Stimulated activated CD4-positive, alpha-beta T cell treated with anti-CD3 and anti-CD28 coated beads, TNF-alpha, amount 100 ng/mL, for 24 hours (primary cell): ENCODE measurements around the gene PCDHB5.
A peak's percentile ranks its signal among the peaks of the same experiment; 100 is the strongest.
"Not testable (repeated sequence)": the region's sequence is repeated elsewhere in the genome, so short reads cannot be mapped to it uniquely, and the experiment has no call there.

Source experiments
- DNase-seq, 3 experiments: peaks; one replicate each; pipeline ENCODE4 v3.0.0-alpha.2; 2020; ENCODE audit warnings: low read depth in 3 of 3

Gene PCDHB5

DNA sequence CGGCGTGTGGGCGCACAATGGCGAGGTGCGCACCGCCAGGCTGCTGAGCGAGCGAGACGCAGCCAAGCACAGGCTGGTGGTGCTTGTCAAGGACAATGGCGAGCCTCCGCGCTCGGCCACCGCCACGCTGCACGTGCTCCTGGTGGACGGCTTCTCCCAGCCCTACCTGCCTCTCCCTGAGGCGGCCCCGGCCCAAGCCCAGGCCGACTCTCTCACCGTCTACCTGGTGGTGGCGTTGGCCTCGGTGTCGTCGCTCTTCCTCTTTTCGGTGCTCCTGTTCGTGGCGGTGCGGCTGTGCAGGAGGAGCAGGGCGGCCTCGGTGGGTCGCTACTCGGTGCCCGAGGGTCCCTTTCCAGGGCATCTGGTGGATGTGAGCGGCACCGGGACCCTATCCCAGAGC lies 17.1 kb downstream of the PCDHB5 start:
- not testable (repeated sequence) for DNase-seq

DNA sequence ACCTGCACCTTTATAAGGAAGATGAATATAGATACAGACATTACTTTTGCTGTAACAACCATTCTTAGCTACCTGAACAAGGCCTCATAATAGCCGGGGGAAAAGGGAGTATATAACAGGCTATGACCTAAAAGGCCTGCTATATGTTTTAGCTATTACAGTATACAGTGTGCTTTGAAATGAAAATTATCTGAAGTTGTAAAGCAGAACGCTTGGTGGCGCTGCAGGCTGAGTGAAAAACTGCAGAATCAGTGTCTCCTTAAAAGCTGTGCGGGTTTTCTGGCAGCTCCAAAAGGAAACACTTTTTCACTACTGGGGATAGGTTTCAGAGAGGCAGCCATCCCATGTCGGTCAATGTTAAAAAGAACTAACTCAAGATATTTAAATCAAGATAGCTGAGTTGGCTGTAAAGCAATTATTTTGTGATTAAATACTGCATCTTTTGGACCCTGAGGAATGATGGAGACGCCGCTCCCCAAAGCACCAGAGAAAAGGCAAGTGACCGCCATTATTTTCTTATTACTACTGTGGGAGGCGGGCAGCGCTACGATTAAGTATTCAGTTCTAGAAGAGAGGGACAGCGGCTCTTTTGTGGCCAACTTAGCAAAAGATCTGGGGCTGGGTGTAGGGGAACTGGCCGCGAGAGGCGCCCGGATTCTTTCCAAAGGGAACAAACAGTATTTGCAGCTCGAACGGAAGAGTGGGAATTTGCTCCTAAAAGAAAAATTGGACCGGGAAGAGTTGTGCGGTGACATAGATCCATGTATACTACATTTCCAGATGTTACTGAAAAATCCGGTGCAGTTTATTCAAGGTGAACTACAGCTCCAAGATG lies 20.8 kb downstream of the PCDHB5 start:
- DNase-seq = no peak

DNA sequence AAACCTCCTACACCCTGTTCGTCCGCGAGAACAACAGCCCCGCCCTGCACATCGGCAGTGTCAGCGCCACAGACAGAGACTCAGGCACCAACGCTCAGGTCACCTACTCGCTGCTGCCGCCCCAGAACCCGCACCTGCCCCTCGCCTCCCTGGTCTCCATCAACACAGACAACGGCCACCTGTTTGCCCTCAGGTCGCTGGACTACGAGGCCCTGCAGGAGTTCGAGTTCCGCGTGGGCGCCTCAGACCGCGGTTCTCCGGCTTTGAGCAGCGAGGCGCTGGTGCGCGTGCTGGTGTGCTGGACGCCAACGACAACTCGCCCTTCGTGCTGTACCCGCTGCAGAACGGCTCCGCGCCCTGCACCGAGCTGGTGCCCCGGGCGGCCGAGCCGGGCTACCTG lies 22.4 kb downstream of the PCDHB5 start:
- not testable (repeated sequence) for DNase-seq

DNA sequence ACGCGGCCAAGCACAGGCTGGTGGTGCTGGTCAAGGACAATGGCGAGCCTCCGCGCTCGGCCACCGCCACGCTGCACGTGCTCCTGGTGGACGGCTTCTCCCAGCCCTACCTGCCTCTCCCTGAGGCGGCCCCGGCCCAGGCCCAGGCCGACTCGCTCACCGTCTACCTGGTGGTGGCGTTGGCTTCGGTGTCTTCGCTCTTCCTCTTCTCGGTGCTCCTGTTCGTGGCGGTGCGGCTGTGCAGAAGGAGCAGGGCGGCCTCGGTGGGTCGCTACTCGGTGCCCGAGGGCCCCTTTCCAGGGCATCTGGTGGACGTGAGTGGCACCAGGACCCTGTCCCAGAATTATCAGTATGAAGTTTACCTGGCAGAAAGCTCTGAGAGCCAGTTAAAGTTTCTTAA lies 22.9 kb downstream of the PCDHB5 start:
- not testable (repeated sequence) for DNase-seq

DNA sequence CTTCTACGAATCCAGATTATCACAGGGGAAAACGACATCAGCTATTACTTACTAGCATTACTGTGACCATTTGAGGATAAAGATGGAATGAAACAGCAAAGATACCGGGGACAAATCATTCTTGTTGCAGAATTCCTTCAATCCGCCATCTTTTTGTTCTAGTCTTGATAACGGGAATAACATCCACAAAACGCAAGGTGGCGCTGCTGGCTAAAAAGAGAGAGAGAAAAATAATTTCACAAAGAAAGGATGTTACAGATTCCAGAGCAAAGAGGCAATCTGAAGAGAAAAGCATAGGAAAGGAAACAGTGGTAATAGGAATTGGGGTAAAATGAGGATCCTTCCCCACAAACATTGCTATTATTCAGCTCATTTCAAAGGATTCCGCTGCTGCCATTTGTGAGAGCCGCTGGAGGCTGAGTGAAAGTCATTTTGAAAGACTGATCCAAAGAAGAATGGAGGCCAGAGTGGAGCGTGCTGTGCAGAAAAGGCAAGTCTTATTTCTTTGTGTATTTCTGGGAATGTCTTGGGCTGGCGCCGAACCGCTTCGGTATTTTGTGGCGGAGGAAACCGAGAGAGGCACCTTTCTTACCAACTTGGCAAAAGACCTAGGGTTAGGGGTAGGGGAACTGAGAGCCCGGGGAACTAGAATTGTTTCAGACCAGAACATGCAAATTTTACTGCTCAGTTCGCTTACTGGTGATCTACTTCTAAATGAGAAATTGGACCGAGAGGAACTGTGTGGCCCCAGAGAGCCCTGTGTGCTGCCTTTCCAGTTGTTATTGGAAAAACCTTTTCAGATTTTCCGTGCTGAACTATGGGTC lies 37.6 kb downstream of the PCDHB5 start, which contains the start of gene PCDHB7:
Gene PCDHB7, plus strand, starts transcription at position 264 of the 824 bp plus-strand sequence. Its CDS starts 192 bp downstream, at position 456.
- DNase-seq = no peak

DNA sequence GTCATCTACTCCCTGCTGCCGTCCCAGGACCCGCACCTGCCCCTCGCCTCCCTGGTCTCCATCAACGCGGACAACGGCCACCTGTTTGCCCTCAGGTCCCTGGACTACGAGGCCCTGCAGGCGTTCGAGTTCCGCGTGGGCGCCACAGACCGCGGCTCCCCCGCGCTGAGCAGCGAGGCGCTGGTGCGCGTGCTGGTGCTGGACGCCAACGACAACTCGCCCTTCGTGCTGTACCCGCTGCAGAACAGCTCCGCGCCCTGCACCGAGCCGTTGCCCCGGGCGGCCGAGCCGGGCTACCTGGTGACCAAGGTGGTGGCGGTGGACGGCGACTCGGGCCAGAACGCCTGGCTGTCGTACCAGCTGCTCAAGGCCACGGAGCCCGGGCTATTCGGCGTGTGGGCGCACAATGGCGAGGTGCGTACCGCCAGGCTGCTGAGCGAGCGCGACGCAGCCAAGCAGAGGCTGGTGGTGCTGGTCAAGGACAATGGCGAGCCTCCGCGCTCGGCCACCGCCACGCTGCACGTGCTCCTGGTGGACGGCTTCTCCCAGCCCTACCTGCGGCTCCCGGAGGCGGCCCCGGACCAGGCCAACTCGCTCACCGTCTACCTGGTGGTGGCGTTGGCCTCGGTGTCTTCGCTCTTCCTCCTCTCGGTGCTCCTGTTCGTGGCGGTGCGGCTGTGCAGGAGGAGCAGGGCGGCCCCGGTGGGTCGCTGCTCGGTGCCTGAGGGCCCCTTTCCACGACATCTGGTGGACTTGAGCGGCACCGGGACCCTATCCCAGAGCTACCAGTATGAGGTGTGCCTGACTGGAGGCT lies 39.5 kb downstream of the PCDHB5 start:
- not testable (repeated sequence) for DNase-seq

DNA sequence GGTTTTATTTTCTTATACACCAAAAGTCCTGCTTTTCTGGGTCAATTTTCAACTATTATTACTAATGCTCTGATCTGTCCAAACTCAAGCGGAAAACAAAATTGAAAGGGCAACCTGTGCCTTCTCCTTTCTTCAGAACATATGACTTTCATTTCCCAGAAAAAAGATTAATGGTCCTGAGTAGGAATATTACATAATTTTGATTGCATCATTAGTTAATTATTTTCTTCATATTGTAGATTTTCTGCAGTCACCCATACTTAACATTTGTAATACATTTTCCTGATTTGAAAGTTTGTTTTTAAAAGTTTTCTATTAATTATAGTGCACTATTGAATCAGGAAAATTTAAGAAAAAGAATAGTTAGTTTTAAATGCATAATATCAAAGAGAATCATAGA lies 40.9 kb downstream of the PCDHB5 start:
- no peak for DNase-seq

DNA sequence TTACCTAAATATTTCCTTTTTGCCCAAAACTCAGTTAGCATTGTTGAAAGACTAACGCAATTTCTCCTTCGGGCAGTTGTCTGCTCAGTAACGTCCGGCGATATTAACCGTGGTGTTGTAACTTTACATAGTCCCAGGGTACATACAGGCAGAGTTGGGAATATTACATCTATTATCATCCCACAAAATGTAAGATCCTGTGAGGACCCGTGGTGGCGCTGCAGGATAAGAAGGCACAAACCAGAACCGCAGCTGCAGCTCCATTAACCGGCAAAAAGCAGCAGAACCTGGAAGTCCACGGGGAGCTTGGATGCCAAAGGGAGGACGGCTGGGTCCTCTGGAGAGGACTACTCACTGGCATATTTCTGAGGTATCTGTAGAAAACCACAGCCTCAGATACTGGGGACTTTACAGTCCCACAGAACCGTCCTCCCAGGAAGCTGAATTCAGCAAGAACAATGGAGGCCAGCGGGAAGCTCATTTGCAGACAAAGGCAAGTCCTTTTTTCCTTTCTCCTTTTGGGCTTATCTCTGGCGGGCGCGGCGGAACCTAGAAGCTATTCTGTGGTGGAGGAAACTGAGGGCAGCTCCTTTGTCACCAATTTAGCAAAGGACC lies 42.7 kb downstream of the PCDHB5 start, which contains the start of gene PCDHB8:
Gene PCDHB8, plus strand, starts transcription at position 214 of the 615 bp plus-strand sequence. Its CDS starts 245 bp downstream, at position 459.
- DNase-seq = not testable (repeated sequence)

DNA sequence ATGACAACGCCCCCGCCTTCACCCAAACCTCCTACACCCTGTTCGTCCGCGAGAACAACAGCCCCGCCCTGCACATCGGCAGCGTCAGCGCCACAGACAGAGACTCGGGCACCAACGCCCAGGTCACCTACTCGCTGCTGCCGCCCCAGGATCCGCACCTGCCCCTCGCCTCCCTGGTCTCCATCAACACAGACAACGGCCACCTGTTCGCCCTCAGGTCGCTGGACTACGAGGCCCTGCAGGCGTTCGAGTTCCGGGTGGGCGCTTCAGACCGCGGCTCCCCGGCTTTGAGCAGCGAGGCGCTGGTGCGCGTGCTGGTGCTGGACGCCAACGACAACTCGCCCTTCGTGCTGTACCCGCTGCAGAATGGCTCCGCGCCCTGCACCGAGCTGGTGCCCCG lies 44.4 kb downstream of the PCDHB5 start:
- not testable (repeated sequence) for DNase-seq

DNA sequence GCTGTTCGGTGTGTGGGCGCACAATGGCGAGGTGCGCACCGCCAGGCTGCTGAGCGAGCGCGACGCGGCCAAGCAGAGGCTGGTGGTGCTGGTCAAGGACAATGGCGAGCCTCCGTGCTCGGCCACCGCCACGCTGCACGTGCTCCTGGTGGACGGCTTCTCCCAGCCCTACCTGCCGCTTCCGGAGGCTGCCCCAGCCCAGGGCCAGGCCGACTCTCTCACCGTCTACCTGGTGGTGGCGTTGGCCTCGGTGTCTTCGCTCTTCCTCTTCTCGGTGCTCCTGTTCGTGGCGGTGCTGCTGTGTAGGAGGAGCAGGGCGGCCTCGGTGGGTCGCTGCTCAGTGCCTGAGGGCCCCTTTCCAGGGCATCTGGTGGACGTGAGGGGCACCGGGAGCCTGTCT lies 44.9 kb downstream of the PCDHB5 start:
- DNase-seq = not testable (repeated sequence)

DNA sequence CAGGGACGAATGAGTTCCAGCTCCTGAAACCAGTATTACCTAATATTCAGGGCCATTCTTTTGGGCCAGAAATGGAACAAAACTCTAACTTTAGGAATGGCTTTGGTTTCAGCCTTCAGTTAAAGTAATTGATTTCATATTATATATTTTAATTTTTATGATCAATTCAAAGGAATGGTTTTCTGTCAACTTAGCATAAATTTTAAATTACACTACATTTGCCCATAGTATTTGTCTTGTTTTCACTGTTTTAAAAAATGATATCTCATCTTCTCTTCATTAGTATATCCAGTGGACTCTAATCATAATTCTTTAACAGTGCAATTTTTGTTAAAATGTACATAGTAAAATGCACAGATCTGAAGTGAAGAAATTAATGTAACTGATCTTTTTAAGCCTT lies 45.3 kb downstream of the PCDHB5 start:
- no peak for DNase-seq

DNA sequence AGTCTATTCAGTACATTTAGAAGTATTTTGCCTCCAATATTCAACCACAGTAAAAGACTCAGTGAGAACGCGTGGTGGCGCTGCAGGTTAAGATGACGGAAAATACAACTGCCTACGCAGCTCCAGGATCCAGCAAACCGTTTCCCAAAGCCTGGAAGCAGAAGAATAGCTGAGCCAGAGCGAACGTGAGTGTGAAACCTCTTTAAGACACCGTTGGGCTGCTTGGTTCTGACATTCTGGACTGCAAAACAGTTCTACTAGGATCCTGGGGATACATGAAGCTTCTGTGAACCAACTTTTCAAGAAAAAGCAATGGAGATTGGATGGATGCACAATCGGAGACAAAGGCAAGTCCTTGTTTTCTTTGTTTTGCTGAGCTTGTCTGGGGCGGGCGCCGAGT lies 47.2 kb downstream of the PCDHB5 start, which contains the start of gene PCDHB16:
Gene PCDHB16, plus strand, starts transcription at position 140 of the 400 bp plus-strand sequence. Its CDS starts 173 bp downstream, at position 313.
- no peak for DNase-seq

DNA sequence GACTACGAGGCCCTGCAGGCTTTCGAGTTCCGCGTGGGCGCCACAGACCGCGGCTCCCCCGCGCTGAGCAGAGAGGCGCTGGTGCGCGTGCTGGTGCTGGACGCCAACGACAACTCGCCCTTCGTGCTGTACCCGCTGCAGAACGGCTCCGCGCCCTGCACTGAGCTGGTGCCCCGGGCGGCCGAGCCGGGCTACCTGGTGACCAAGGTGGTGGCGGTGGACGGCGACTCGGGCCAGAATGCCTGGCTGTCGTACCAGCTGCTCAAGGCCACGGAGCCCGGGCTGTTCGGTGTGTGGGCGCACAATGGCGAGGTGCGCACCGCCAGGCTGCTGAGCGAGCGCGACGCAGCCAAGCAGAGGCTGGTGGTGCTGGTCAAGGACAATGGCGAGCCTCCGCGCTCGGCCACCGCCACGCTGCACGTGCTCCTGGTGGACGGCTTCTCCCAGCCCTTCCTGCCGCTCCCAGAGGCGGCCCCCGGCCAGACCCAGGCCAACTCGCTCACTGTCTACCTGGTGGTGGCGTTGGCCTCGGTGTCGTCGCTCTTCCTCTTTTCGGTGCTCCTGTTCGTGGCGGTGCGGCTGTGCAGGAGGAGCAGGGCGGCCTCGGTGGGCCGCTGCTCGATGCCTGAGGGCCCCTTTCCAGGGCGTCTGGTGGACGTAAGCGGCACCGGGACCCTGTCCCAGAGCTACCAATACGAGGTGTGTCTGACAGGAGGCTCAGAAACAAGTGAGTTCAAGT lies 49.3 kb downstream of the PCDHB5 start:
- not testable (repeated sequence) for DNase-seq

DNA sequence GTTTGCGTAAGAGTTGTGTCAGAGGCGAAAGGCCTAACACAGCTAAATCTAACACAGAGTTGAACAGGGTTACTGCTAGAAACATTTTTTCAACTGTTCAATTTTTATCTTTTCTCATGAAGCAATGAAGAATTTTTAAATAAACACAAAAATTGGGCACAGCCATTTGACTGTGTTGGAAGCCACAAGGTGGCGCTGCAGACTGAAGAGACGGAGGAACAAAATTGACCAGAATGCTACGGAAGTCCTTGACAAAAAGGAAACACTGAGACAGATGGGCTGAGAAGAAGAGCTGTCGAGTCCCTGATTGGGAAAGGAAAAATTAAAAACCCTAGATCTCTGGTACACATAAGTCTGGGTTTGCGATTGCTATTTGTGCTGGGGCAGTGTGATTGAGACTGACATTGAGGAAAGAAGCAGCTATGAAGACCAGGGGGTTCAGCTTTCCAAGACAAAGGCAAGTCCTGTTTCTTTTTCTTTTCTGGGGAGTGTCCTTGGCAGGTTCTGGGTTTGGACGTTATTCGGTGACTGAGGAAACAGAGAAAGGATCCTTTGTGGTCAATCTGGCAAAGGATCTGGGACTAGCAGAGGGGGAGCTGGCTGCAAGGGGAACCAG lies 52.0 kb downstream of the PCDHB5 start, which contains the start of gene PCDHB9:
Gene PCDHB9, plus strand, starts transcription at position 265 of the 616 bp plus-strand sequence. Its CDS starts 158 bp downstream, at position 423.
- DNase-seq = peak in 1 of 3 experiments; percentile 14
